ENCODE results near the gene TMEM51.

DNA sequence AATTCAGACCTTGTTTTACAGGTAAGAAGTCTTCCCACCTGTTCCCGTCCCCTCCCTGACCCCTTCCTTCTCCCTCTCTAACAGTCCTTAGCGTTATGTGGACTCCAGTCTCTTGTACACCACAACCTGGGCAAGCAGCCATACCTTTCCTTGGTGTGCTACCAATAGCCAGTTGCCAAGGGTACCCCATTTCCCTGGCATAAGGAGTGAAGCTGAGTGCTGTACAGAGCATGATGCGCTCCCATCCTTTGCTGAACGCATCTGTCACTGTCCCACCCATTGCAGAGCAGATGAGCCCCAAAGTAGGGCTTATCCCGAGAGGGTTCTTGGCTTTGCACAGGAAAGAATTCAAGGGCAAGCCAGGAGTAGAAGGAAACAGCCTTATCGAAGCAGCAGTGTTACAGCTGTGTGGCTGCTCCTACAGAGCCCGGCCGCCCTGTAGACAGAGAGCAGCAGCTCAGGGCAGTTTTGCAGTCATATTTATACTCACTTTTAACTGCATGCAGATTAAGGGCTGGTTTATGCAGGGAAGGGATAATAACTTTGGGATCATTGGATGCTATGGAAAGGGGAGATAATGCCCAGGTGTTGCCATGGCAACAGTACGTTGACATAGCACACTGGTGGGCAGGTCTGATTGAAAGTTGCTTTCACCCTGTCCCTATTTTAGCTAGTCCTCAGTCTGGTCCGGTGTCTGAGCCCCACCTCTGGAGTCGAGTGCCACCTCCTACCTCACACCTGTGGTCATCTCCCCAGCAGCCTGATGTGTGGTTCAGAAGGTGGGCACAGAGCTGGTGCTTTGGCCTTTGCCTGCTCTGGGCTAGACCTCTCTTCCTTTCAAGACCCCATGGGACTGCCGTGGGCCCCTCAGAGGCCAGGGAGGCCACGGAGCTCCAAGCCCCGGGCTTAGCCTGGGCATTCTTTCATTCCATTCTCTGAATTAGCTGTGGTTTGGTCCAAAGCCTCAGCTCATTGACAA lies 98.6 kb downstream of the TMEM51 start:
- TF ChIP-seq, protein P1, sequence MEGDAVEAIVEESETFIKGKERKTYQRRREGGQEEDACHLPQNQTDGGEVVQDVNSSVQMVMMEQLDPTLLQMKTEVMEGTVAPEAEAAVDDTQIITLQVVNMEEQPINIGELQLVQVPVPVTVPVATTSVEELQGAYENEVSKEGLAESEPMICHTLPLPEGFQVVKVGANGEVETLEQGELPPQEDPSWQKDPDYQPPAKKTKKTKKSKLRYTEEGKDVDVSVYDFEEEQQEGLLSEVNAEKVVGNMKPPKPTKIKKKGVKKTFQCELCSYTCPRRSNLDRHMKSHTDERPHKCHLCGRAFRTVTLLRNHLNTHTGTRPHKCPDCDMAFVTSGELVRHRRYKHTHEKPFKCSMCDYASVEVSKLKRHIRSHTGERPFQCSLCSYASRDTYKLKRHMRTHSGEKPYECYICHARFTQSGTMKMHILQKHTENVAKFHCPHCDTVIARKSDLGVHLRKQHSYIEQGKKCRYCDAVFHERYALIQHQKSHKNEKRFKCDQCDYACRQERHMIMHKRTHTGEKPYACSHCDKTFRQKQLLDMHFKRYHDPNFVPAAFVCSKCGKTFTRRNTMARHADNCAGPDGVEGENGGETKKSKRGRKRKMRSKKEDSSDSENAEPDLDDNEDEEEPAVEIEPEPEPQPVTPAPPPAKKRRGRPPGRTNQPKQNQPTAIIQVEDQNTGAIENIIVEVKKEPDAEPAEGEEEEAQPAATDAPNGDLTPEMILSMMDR (IDR thresholded peaks at IDR 0.05), result no peak
- no peak for TF ChIP-seq ETV6 (CRISPR knock-in tag; IDR thresholded peaks at IDR 0.05)
- no peak for TF ChIP-seq PREB (CRISPR knock-in tag; IDR thresholded peaks at IDR 0.05; ENCODE audit: borderline replicate concordance)
- no peak for TF ChIP-seq USF2 (CRISPR knock-in tag; IDR thresholded peaks at IDR 0.05)
- TF ChIP-seq SP1 (CRISPR knock-in tag; conservative IDR thresholded peaks at IDR 0.05), result no peak
- TF ChIP-seq, protein P2, sequence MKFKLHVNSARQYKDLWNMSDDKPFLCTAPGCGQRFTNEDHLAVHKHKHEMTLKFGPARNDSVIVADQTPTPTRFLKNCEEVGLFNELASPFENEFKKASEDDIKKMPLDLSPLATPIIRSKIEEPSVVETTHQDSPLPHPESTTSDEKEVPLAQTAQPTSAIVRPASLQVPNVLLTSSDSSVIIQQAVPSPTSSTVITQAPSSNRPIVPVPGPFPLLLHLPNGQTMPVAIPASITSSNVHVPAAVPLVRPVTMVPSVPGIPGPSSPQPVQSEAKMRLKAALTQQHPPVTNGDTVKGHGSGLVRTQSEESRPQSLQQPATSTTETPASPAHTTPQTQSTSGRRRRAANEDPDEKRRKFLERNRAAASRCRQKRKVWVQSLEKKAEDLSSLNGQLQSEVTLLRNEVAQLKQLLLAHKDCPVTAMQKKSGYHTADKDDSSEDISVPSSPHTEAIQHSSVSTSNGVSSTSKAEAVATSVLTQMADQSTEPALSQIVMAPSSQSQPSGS (CRISPR knock-in tag; IDR thresholded peaks at IDR 0.05; ENCODE audit: borderline replicate concordance, low read depth), result no peak
- TF ChIP-seq ZBTB21 (CRISPR knock-in tag; IDR thresholded peaks at IDR 0.05; ENCODE audit: borderline replicate concordance), result no peak
- no peak for TF ChIP-seq ESRRA (CRISPR knock-in tag; IDR thresholded peaks at IDR 0.05; ENCODE audit: borderline replicate concordance)
